ENCODE results near the gene LDB2. TPM values are rescaled to one million over a fixed set of nuclear protein-coding genes. Genes with fewer than 3 reads are reported as not detected.

Gene LDB2
- total RNA-seq, 1 experiment from 2014 or later, result not detected

DNA sequence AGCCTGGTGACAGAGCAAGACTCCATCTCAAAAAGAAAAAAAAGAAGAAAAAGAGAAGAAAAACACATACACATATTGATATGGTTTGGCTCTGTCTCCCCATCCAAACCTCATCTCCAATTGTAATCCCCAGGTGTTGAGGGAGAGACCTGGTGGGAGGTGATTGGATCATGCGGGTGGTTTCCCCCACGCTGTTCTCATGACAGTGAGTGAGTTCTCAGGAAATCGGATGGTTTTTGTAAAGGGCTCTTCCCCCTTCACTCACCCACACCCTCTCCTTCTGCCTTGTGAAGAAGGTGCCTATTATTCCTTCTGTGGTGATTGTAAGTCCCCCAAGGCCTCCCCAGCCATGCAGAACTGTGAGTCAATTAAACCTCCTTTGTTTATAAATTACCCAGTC is 68.4 kb downstream of the LDB2 start:
- BruUV-seq (replicated peaks), result no TSS peak
- no peak for TF ChIP-seq EZH2 (IDR thresholded peaks at IDR 0.05; ENCODE audit: low read length, unreplicated experiment)
- TF ChIP-seq, protein P1, sequence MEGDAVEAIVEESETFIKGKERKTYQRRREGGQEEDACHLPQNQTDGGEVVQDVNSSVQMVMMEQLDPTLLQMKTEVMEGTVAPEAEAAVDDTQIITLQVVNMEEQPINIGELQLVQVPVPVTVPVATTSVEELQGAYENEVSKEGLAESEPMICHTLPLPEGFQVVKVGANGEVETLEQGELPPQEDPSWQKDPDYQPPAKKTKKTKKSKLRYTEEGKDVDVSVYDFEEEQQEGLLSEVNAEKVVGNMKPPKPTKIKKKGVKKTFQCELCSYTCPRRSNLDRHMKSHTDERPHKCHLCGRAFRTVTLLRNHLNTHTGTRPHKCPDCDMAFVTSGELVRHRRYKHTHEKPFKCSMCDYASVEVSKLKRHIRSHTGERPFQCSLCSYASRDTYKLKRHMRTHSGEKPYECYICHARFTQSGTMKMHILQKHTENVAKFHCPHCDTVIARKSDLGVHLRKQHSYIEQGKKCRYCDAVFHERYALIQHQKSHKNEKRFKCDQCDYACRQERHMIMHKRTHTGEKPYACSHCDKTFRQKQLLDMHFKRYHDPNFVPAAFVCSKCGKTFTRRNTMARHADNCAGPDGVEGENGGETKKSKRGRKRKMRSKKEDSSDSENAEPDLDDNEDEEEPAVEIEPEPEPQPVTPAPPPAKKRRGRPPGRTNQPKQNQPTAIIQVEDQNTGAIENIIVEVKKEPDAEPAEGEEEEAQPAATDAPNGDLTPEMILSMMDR (conservative IDR thresholded peaks at IDR 0.05; ENCODE audit: low read depth, low read length), result no peak
- no peak for TF ChIP-seq EZH2phosphoT487 (IDR thresholded peaks at IDR 0.05; ENCODE audit: borderline replicate concordance, low read length)
- H3K9me2 ChIP-seq (replicated peaks; ENCODE audit: low read length), result no peaks in the 10 kb centered on the region
- no peak overlapping the region for H2AFZ ChIP-seq (ENCODE audit: low read length)
- H3K36me3 ChIP-seq (ENCODE audit: low read depth, low read length), result no peaks in the 10 kb centered on the region
- ATAC-seq, result no peak
- POLR2A ChIA-PET (ENCODE audit: unreplicated experiment), result no interaction called here
- H3K9ac ChIP-seq (ENCODE audit: low read length), result no peak overlapping the region
- no peak for DNase-seq
- peaks cover 61% of the 10 kb centered on the region for H3K27me3 ChIP-seq (ENCODE audit: low read length)
- no peaks in the 10 kb centered on the region for H4K20me1 ChIP-seq (ENCODE audit: low read length)
- H3K4me1 ChIP-seq (ENCODE audit: insufficient read depth, low read length), result no peaks in the 10 kb centered on the region
- intact Hi-C loops (cut with micrococcal nuclease), result no loop called here
- H3F3A ChIP-seq (ENCODE audit: low read length, unreplicated experiment), result no peaks in the 10 kb centered on the region
- no peak overlapping the region for H3K27ac ChIP-seq (ENCODE audit: low read length)
- H3K79me2 ChIP-seq (ENCODE audit: low read length), result no peaks in the 10 kb centered on the region
- CTCF ChIA-PET, result no interaction called here
- H3K4me2 ChIP-seq (ENCODE audit: low read length), result no peak overlapping the region
- H3K9me3 ChIP-seq (ENCODE audit: low read length), result no peaks in the 10 kb centered on the region
- H3K4me3 ChIP-seq (ENCODE audit: low read length), result no peak overlapping the region

DNA sequence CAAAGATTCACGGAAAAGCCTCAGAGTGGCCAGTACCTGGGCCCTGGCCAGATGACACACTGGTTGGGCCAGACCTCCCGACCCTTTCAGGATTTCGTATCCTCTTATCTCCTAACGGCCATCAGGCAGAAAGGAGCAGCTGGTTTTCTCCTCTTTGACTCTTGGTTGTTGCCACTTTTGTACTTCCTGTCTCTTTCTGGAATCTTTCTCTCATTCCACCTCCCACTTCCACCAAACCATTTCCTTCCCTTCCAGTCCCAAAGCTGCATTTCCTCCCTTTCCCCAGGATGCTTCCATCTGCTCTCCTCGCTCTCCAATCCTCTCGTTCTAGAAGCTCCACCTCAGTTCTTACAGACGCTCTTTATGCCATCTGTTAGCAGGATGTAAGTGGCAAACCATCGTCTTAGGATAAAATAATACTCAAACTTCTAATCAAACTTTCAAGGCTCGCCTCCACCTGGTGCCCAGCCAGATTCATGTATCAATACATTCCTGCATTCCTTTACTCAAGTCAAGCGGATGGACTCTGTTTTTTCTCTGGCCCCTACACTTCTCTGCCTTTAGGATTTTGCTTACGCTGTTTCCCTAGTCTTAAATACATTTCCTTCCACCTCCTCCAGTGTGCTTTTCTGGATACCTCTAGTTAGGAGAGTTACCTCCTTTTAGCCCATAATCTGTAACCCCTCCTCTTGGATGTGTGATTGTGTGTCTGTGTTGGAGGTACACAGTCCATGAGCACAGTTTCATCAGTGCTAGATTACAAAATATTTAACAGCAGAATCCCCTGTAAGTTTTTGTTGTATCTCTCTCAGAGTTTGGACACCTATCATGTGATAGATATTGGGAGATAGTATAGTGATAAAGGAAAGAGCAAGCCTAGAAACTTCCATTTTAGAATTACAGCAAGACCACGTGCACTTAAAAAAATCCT is 70.4 kb downstream of the LDB2 start:
- Histone ChIP-seq H3K79me2 (ENCODE audit: low read length) (no peaks in the 10 kb centered on the region), H3K27ac (ENCODE audit: low read length) (no peak overlapping the region), H3K9me2 (replicated peaks; ENCODE audit: low read length) (no peaks in the 10 kb centered on the region), H3K4me2 (ENCODE audit: low read length) (no peak overlapping the region), H3K4me1 (ENCODE audit: insufficient read depth, low read length) (no peaks in the 10 kb centered on the region), H3K9ac (ENCODE audit: low read length) (no peak overlapping the region), H3K36me3 (ENCODE audit: low read depth, low read length) (no peaks in the 10 kb centered on the region), H3K27me3 (ENCODE audit: low read length) (peaks cover 68% of the 10 kb centered on the region), H3K4me3 (ENCODE audit: low read length) (no peak overlapping the region), H3K9me3 (ENCODE audit: low read length) (no peaks in the 10 kb centered on the region), H4K20me1 (ENCODE audit: low read length) (no peaks in the 10 kb centered on the region), H2AFZ (ENCODE audit: low read length) (no peak overlapping the region), H3F3A (ENCODE audit: low read length, unreplicated experiment) (no peaks in the 10 kb centered on the region)
- intact Hi-C loops (cut with micrococcal nuclease), result no loop called here
- ChIA-PET CTCF (no interaction called here), POLR2A (ENCODE audit: unreplicated experiment) (no interaction called here)
- no peak for ATAC-seq
- no peak for DNase-seq
- TF ChIP-seq EZH2 (IDR thresholded peaks at IDR 0.05; ENCODE audit: low read length, unreplicated experiment) (no peak), EZH2phosphoT487 (IDR thresholded peaks at IDR 0.05; ENCODE audit: borderline replicate concordance, low read length) (no peak)
- TF ChIP-seq, protein P1 (conservative IDR thresholded peaks at IDR 0.05; ENCODE audit: low read depth, low read length), result no peak
- BruUV-seq (replicated peaks), result no TSS peak

DNA sequence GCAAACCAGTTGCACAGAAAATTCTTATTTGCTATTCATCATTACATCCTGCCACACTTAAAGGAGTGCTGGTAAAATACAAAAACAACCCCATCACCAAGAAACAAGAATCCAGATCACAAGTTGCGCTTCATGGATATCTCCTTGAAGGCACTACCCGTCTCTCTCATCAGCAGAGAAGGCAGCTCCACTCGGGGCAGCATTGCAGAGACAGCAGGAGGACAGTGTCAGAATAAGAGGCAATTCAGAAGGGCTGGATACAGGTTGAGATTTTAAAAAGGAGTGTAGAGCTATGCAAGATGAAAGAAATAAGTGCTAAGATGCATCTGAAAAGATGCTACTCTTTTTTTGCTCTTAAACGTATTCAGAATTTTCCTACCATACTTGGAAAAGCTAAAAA is 71.4 kb downstream of the LDB2 start:
- no peaks in the 10 kb centered on the region for H3K79me2 ChIP-seq (ENCODE audit: low read length)
- H3K4me1 ChIP-seq (ENCODE audit: insufficient read depth, low read length), result no peaks in the 10 kb centered on the region
- no peaks in the 10 kb centered on the region for H3K9me3 ChIP-seq (ENCODE audit: low read length)
- H3K27ac ChIP-seq (ENCODE audit: low read length), result no peak overlapping the region
- intact Hi-C loops (cut with micrococcal nuclease), result no loop called here
- POLR2A ChIA-PET (ENCODE audit: unreplicated experiment), result no interaction called here
- BruUV-seq (replicated peaks), result no TSS peak
- H3K9ac ChIP-seq (ENCODE audit: low read length), result no peak overlapping the region
- H3F3A ChIP-seq (ENCODE audit: low read length, unreplicated experiment), result no peaks in the 10 kb centered on the region
- H3K9me2 ChIP-seq (replicated peaks; ENCODE audit: low read length), result no peaks in the 10 kb centered on the region
- TF ChIP-seq, protein P1 (conservative IDR thresholded peaks at IDR 0.05; ENCODE audit: low read depth, low read length), result no peak
- no peak for TF ChIP-seq EZH2phosphoT487 (IDR thresholded peaks at IDR 0.05; ENCODE audit: borderline replicate concordance, low read length)
- TF ChIP-seq EZH2 (IDR thresholded peaks at IDR 0.05; ENCODE audit: low read length, unreplicated experiment), result no peak
- no peaks in the 10 kb centered on the region for H3K36me3 ChIP-seq (ENCODE audit: low read depth, low read length)
- no peak overlapping the region for H3K4me2 ChIP-seq (ENCODE audit: low read length)
- H3K4me3 ChIP-seq (ENCODE audit: low read length), result no peak overlapping the region
- DNase-seq (no peak), ATAC-seq (no peak)
- H2AFZ ChIP-seq (ENCODE audit: low read length), result no peak overlapping the region
- H3K27me3 ChIP-seq (ENCODE audit: low read length), result peaks cover 66% of the 10 kb centered on the region
- CTCF ChIA-PET, result no interaction called here
- no peaks in the 10 kb centered on the region for H4K20me1 ChIP-seq (ENCODE audit: low read length)

Data from PC-3 (cell line).